H9 (cell line): ENCODE measurements around the gene NECAB2. TPM values are rescaled to one million over a fixed set of nuclear protein-coding genes. Genes with fewer than 3 reads are reported as not detected.

Experiments
- DNase-seq: peaks from one replicate; pipeline ENCODE4 v3.0.0-alpha.2; 2017
- H2AFZ ChIP-seq: one replicate; pipeline ENCODE4 v1.6.1; 2013; ENCODE audit warnings: mild to moderate bottlenecking, low read length, control low read depth, moderate library complexity
- H2AK5ac ChIP-seq: 2 replicates; pipeline ENCODE4 v1.6.1; 2013; ENCODE audit warnings: low read length, control low read depth, mixed read lengths; ENCODE audit not compliant: insufficient read length
- H2BK120ac ChIP-seq: one replicate; pipeline ENCODE4 v1.6.1; 2013; ENCODE audit warnings: low read depth, mild to moderate bottlenecking, low read length, control low read depth, inconsistent platforms; ENCODE audit not compliant: poor library complexity, severe bottlenecking
- H2BK12ac ChIP-seq: 2 replicates; pipeline ENCODE4 v1.6.1; 2013; ENCODE audit warnings: low read length, control low read depth, mixed read lengths, low read depth; ENCODE audit not compliant: insufficient read length
- H2BK15ac ChIP-seq: 2 replicates; pipeline ENCODE4 v1.6.1; 2013; ENCODE audit warnings: low read depth, low read length, control low read depth
- H2BK20ac ChIP-seq: one replicate; pipeline ENCODE4 v1.6.1; 2013; ENCODE audit warnings: low read depth, mild to moderate bottlenecking, low read length, control low read depth, inconsistent platforms; ENCODE audit not compliant: poor library complexity, severe bottlenecking
- H2BK5ac ChIP-seq: 2 replicates; pipeline ENCODE4 v1.6.1; 2013; ENCODE audit warnings: low read length, control low read depth, mixed read lengths; ENCODE audit not compliant: insufficient read length
- H3K14ac ChIP-seq: 2 replicates; pipeline ENCODE4 v1.6.1; 2013; ENCODE audit warnings: low read length, control low read depth; ENCODE audit not compliant: insufficient read depth
- H3K18ac ChIP-seq: 2 replicates; pipeline ENCODE4 v1.6.1; 2013; ENCODE audit warnings: low read depth, mild to moderate bottlenecking, mixed read lengths, low read length, control low read depth; ENCODE audit not compliant: insufficient read length
- H3K23ac ChIP-seq: 2 replicates; pipeline ENCODE4 v1.6.1; 2013; ENCODE audit warnings: low read length, control low read depth, mixed read lengths, low read depth; ENCODE audit not compliant: insufficient read length
- H3K23me2 ChIP-seq: 2 replicates; pipeline ENCODE4 v1.6.1; 2013; ENCODE audit warnings: low read depth, mild to moderate bottlenecking, mixed read lengths, low read length, control low read depth; ENCODE audit not compliant: insufficient read length, poor library complexity, severe bottlenecking
- H3K27ac ChIP-seq: 2 replicates; pipeline ENCODE4 v1.5.1; 2013; ENCODE audit warnings: low read length, control low read depth, mixed read lengths, low read depth; ENCODE audit not compliant: insufficient read length
- H3K27me3 ChIP-seq: 2 replicates; pipeline ENCODE4 v1.6.1; 2013; ENCODE audit warnings: low read length, control low read depth, inconsistent platforms; ENCODE audit not compliant: insufficient read depth
- H3K4ac ChIP-seq: 2 replicates; pipeline ENCODE4 v1.6.1; 2013; ENCODE audit warnings: low read depth, mild to moderate bottlenecking, control low read depth, inconsistent platforms, low read length, moderate library complexity
- H3K4me1 ChIP-seq: 2 replicates; pipeline ENCODE4 v1.6.1; 2013; ENCODE audit warnings: low read length, control low read depth, inconsistent platforms; ENCODE audit not compliant: insufficient read depth
- H3K4me2 ChIP-seq: 2 replicates; pipeline ENCODE4 v1.6.1; 2013; ENCODE audit warnings: low read length, control low read depth, mixed read lengths; ENCODE audit not compliant: insufficient read length, insufficient read depth
- H3K56ac ChIP-seq: 2 replicates; pipeline ENCODE4 v1.6.1; 2013; ENCODE audit warnings: low read depth, mild to moderate bottlenecking, mixed read lengths, low read length, control low read depth; ENCODE audit not compliant: insufficient read length
- H3K79me1 ChIP-seq: 2 replicates; pipeline ENCODE4 v1.6.1; 2013; ENCODE audit warnings: low read depth, mild to moderate bottlenecking, moderate library complexity, low read length, control low read depth, inconsistent platforms; ENCODE audit not compliant: insufficient read depth, poor library complexity, severe bottlenecking
- H3K79me2 ChIP-seq: 2 replicates; pipeline ENCODE4 v1.6.1; 2013; ENCODE audit warnings: low read length, control low read depth, inconsistent platforms; ENCODE audit not compliant: insufficient read depth
- H3K9ac ChIP-seq: 2 replicates; pipeline ENCODE4 v1.6.1; 2013; ENCODE audit warnings: low read length, control low read depth, mixed read lengths; ENCODE audit not compliant: insufficient read length; ENCODE audit errors: extremely low read depth
- H3K9me3 ChIP-seq: one replicate; pipeline ENCODE4 v1.6.1; 2013; ENCODE audit warnings: low read depth, low read length, inconsistent platforms; ENCODE audit not compliant: control insufficient read depth
- H3T11ph ChIP-seq: one replicate; pipeline ENCODE4 v1.6.1; 2013; ENCODE audit warnings: mild to moderate bottlenecking, low read length, control low read depth, inconsistent platforms
- H4K20me1 ChIP-seq: one replicate; pipeline ENCODE4 v1.6.1; 2013; ENCODE audit not compliant: control insufficient read depth, insufficient read length, insufficient read depth
- H4K5ac ChIP-seq: 2 replicates; pipeline ENCODE4 v1.6.1; 2013; ENCODE audit warnings: low read depth, mild to moderate bottlenecking, mixed read lengths, low read length, control low read depth; ENCODE audit not compliant: insufficient read length
- H4K8ac ChIP-seq: replicated peaks from 2 replicates; pipeline ENCODE4 v1.6.1; 2013; ENCODE audit warnings: low read length, control low read depth, mixed read lengths, low read depth; ENCODE audit not compliant: insufficient read length
- H4K91ac ChIP-seq: 2 replicates; pipeline ENCODE4 v1.6.1; 2013; ENCODE audit warnings: low read depth, mild to moderate bottlenecking, moderate library complexity, mixed read lengths, low read length, control low read depth; ENCODE audit not compliant: insufficient read length
- H3K27ac Mint-ChIP-seq, 3 experiments: 2 replicates in 2 of 3; 3 replicates in 1 of 3; pipeline ENCODE4 v1.8.0; 2020 to 2021; ENCODE audit warnings: mixed read lengths in 3 of 3, mild to moderate bottlenecking in 1 of 3, moderate library complexity in 1 of 3
- H3K27me3 Mint-ChIP-seq: 2 replicates; pipeline ENCODE4 v1.8.0; 2021; ENCODE audit warnings: low read depth, mild to moderate bottlenecking, moderate library complexity, mixed read lengths
- H3K36me3 Mint-ChIP-seq, 3 experiments: 2 replicates in 2 of 3; 3 replicates in 1 of 3; pipeline ENCODE4 v1.8.0; 2020 to 2021; ENCODE audit warnings: low read depth in 3 of 3, mixed read lengths in 3 of 3; ENCODE audit not compliant: insufficient read depth in 1 of 3
- H3K4me1 Mint-ChIP-seq, 2 experiments: 2 replicates each; pipeline ENCODE4 v1.8.0; 2020; ENCODE audit warnings: mixed read lengths in 2 of 2
- H3K4me3 Mint-ChIP-seq, 2 experiments: 2 replicates in 1 of 2; 3 replicates in 1 of 2; pipeline ENCODE4 v1.8.0; 2020 to 2021; ENCODE audit warnings: mild to moderate bottlenecking in 2 of 2, mixed read lengths in 2 of 2, moderate library complexity in 1 of 2
- H3K9me3 Mint-ChIP-seq, 2 experiments: 2 replicates in 1 of 2; 3 replicates in 1 of 2; pipeline ENCODE4 v1.8.0; 2020; ENCODE audit warnings: mild to moderate bottlenecking in 2 of 2, mixed read lengths in 2 of 2, moderate library complexity in 1 of 2
- CTCF ChIP-seq: fragments of 200-600 bp; sonication (generic); conservative IDR thresholded peaks from 3 replicates; pipeline ENCODE4 v1.8.0; 2021; ENCODE audit warnings: antibody characterized with exemption, mild to moderate bottlenecking
- WGBS: extraction: QIAGEN DNeasy Blood & Tissue Kit; methylation state at CpG from one replicate; pipeline ENCODE4 v1.1.7; 2013; ENCODE audit warnings: missing lambda C conversion rate, low lambda C conversion rate, mixed read lengths; ENCODE audit not compliant: insufficient read length; ENCODE audit errors: extremely low coverage; 5-methylcytosine and 5-hydroxymethylcytosine counted together
- total RNA-seq: library from RNA; stranded (reverse); gene quantifications from 2 replicates; pipeline ENCODE4 v1.2.1, GENCODE V29; 2021

Gene NECAB2
- total RNA-seq, 1 experiment from 2014 or later, result 12.6 TPM

GRCh38 chr16:83935005-83935857 lies 32.8 kb upstream of the NECAB2 start:
- Histone ChIP-seq H3K9ac (no peak overlapping the region), H2BK12ac (no peak overlapping the region), H3K56ac (no peak overlapping the region), H3K14ac (no peak overlapping the region), H3K4me2 (no peak overlapping the region), H4K91ac (no peak overlapping the region), H4K20me1 (no peaks in the 10 kb centered on the region), H2BK20ac (no peak overlapping the region), H2AK5ac (no peak overlapping the region), H2BK120ac (no peak overlapping the region), H3K23me2 (no peaks in the 10 kb centered on the region), H2AFZ (no peak overlapping the region), H3K79me1 (no peaks in the 10 kb centered on the region), H3K4ac (no peak overlapping the region), H2BK15ac (no peak overlapping the region), H3K79me2 (no peaks in the 10 kb centered on the region), H3T11ph (no peak overlapping the region), H3K27me3 (no peaks in the 10 kb centered on the region), H4K8ac (no peak overlapping the region), H3K23ac (no peak overlapping the region), H4K5ac (no peak overlapping the region), H3K9me3 (no peaks in the 10 kb centered on the region), H2BK5ac (no peak overlapping the region), H3K27ac (no peak overlapping the region), H3K4me1 (no peaks in the 10 kb centered on the region), H3K18ac (no peak overlapping the region)
- peak overlapping the region in 1 of 3 experiments; percentile 70; a peak in 1 of 7 replicates for H3K27ac Mint-ChIP-seq
- H3K4me3 Mint-ChIP-seq, result no peak overlapping the region
- H3K36me3 Mint-ChIP-seq, result peaks cover 0 to 8% (median 6%) of the 10 kb centered on the region in 3 experiments; a peak in 4 of 7 replicates
- no CpG with 5 or more reads among the region's 30 CpGs for WGBS
- TF ChIP-seq CTCF, result no peak
- peaks cover 1 to 8% of the 10 kb centered on the region in 2 experiments for H3K4me1 Mint-ChIP-seq
- no peaks in the 10 kb centered on the region for H3K9me3 Mint-ChIP-seq
- H3K27me3 Mint-ChIP-seq, result peaks cover 12% of the 10 kb centered on the region
- DNase-seq, result no peak
